Subcutaneous abdominal adipose tissue (tissue), 5 donors: ENCODE data around the gene MAL.

Experiments used
- H3K27ac ChIP-seq: one replicate; pipeline ENCODE4 v1.7.0; 2013; ENCODE audit warnings: low read depth, mild to moderate bottlenecking, inconsistent platforms, low read length, moderate library complexity
- H3K27me3 ChIP-seq, 5 donors: one replicate each; pipeline ENCODE4 v1.7.0; 2013; ENCODE audit warnings: low read length in 5 of 5, inconsistent platforms in 1 of 5; ENCODE audit not compliant: control insufficient read depth in 5 of 5, insufficient read depth in 4 of 5
- H3K36me3 ChIP-seq, 5 donors: one replicate each; pipeline ENCODE4 v1.7.0; 2013; ENCODE audit warnings: low read length in 5 of 5; ENCODE audit not compliant: control insufficient read depth in 5 of 5, insufficient read depth in 5 of 5
- H3K4me1 ChIP-seq, 5 donors: one replicate each; pipeline ENCODE4 v1.7.0; 2013; ENCODE audit warnings: low read length in 5 of 5, mild to moderate bottlenecking in 3 of 5, moderate library complexity in 1 of 5; ENCODE audit not compliant: control insufficient read depth in 5 of 5, insufficient read depth in 5 of 5
- H3K4me3 ChIP-seq, 5 donors: one replicate each; pipeline ENCODE4 v1.7.0; 2013; ENCODE audit warnings: low read length in 5 of 5, low read depth in 1 of 5
- H3K9ac ChIP-seq, 5 donors: one replicate each; pipeline ENCODE4 v1.7.0; 2013; ENCODE audit warnings: low read length in 5 of 5, mild to moderate bottlenecking in 4 of 5, moderate library complexity in 3 of 5
- H3K9me3 ChIP-seq, 5 donors: one replicate each; pipeline ENCODE4 v1.7.0; 2013; ENCODE audit warnings: low read length in 5 of 5; ENCODE audit not compliant: control insufficient read depth in 5 of 5
- donor health status: healthy.
- donor health status: healthy.
- donor health status: healthy.
- donor health status: healthy.
- donor health status: healthy.

Gene MAL

DNA sequence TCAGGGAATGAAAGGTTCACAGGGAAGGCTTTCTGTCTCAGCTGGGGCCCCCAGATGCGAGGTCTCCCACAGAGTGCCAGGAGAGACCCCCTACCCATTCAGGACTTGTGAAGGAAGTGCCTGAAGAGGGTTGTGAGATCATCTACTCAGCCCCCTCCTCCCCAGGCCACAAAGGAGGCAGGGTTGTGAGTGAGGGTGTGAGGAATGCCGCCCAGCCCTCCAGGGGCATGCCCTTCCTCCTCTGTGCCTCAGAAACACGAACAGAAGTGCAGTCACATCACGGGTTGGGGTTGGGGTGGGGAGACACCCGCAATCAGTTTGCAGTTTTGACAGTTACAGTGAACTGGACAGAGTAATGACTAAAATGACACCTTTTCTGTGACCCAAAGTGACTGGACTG is 5.0 kb downstream of the MAL start:
- peaks cover 0 to 7% (median 7%) of the 10 kb centered on the region in 5 donors for H3K4me1 ChIP-seq
- peaks cover 22 to 53% (median 43%) of the 10 kb centered on the region in 5 donors for H3K27me3 ChIP-seq
- no peaks in the 10 kb centered on the region for H3K9me3 ChIP-seq
- no peak overlapping the region for H3K4me3 ChIP-seq
- no peak overlapping the region for H3K27ac ChIP-seq
- H3K9ac ChIP-seq: no peak overlapping the region
- no peaks in the 10 kb centered on the region for H3K36me3 ChIP-seq

DNA sequence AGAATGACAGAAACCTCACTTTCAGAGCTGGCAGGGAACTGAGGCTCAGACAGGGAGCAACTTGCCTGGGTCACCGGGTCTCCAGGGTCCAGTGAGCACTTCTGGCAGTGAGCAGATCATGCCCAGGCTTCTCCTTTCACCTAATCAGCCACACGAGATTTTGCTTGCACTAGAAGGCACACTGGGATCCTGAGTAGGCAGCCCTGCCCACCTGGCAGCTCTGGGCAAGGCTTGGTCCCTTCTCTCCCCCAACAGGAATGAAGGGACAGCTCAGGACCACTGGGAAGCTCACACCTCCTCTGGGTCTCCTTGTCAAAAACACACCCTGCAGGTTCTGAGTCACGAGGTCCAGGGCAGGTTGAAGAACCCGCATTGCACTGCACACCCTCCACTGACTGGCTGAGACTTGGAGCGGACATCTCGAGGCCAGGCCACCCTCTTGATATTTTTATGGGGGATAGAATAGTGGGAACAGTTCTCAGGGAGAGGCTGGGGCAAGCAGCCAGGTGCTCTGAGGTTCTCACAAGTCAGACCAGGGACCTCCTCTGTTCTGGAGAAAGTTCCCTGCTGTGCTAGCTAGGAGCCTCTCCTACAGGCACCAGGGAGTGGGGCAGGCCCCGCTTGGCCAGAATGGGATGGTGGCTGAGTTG is 5.7 kb downstream of the MAL start:
- Histone ChIP-seq H3K9ac (no peak overlapping the region), H3K4me1 (peaks cover 0 to under 1% (median 0%) of the 10 kb centered on the region in 5 donors), H3K36me3 (no peaks in the 10 kb centered on the region), H3K4me3 (no peak overlapping the region), H3K9me3 (no peaks in the 10 kb centered on the region), H3K27ac (no peak overlapping the region), H3K27me3 (peaks cover 22 to 48% (median 36%) of the 10 kb centered on the region in 5 donors)

GRCh38 chr2:95031726-95032116 is 6.2 kb downstream of the MAL start:
- Histone ChIP-seq H3K9me3 (no peaks in the 10 kb centered on the region), H3K4me3 (no peak overlapping the region), H3K4me1 (no peaks in the 10 kb centered on the region), H3K9ac (no peak overlapping the region), H3K27me3 (peaks cover 19 to 45% (median 33%) of the 10 kb centered on the region in 5 donors), H3K36me3 (no peaks in the 10 kb centered on the region), H3K27ac (no peak overlapping the region)

- Histone ChIP-seq H3K9ac (no peak overlapping the region), H3K36me3 (no peaks in the 10 kb centered on the region), H3K27me3 (peaks cover 14 to 39% (median 27%) of the 10 kb centered on the region in 5 donors), H3K4me3 (no peak overlapping the region), H3K9me3 (no peaks in the 10 kb centered on the region), H3K4me1 (no peaks in the 10 kb centered on the region), H3K27ac (no peak overlapping the region)
Observed at GRCh38 chr2:95032341-95032740, 6.8 kb downstream of the MAL start.

DNA sequence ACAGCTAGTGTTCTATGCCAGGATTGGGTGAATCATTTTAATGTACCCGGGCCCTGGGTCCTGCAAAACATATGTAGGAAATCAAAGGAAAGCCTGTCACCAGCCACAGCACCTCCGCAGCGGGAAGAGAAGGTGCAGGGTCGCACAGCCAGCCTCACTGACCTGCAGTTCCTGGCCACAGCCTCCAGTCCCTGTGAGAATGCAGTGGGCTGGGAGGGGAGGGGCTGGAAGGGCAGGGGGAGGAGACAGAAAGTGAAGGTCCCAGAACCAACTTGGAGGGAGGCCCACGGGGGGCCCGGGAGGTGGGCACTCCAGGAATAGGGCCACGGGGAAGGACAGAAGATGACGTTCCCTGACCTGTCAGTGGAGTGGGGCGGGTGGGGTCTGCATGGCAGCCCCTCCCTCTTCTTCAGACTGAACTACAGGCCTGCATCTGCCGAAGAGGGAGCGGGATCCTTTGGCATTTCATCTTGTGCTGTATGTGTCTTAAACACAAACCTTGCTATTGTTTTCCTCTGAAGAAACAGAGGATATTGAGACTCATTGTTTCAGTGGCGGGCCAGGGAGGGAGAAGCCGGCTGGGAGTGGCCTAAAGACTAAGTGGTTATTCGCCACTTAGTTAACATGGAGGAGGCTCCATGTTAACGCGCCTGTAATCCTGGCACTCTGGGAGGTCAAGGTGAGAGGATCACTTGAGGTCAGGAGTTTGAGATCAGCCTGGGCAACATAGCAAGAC is 7.5 kb downstream of the MAL start:
- Histone ChIP-seq H3K4me1 (no peaks in the 10 kb centered on the region), H3K36me3 (no peaks in the 10 kb centered on the region), H3K27me3 (peaks cover 14 to 35% (median 22%) of the 10 kb centered on the region in 5 donors), H3K9ac (no peak overlapping the region), H3K4me3 (no peak overlapping the region), H3K27ac (no peak overlapping the region), H3K9me3 (no peaks in the 10 kb centered on the region)

DNA sequence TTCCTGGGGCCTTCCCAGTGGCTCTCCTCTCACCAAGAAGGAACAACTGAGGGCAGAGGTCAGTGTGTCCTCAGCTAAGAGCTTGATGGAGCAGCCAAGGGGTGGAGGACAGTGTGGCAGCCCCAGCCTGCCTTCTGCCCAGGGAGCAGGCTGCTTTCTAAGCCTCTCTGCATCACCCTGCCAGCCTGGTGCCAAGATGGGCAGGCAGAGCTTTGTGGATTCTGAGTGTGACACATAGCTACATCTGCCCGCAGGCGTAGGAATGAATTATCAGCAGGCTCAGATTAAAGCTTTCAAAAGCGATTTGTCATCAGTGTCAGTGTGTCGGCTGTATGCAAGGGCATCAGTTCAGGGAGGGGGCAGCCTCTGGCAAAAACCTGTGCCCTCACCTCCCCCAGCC is 8.7 kb downstream of the MAL start:
- peaks cover 14 to 35% (median 22%) of the 10 kb centered on the region in 5 donors for H3K27me3 ChIP-seq
- no peak overlapping the region for H3K27ac ChIP-seq
- no peaks in the 10 kb centered on the region for H3K4me1 ChIP-seq
- H3K4me3 ChIP-seq: no peak overlapping the region
- H3K9me3 ChIP-seq: no peaks in the 10 kb centered on the region
- H3K36me3 ChIP-seq: no peaks in the 10 kb centered on the region
- no peak overlapping the region for H3K9ac ChIP-seq

GRCh38 chr2:95034818-95035217 is 9.3 kb downstream of the MAL start:
- Histone ChIP-seq H3K36me3 (no peaks in the 10 kb centered on the region), H3K9me3 (no peaks in the 10 kb centered on the region), H3K27me3 (peaks cover 14 to 38% (median 22%) of the 10 kb centered on the region in 5 donors), H3K27ac (no peak overlapping the region), H3K4me3 (no peak overlapping the region), H3K4me1 (no peaks in the 10 kb centered on the region), H3K9ac (no peak overlapping the region)

- H3K27me3 ChIP-seq: peaks cover 9 to 32% (median 14%) of the 10 kb centered on the region in 5 donors
- no peaks in the 10 kb centered on the region for H3K36me3 ChIP-seq
- no peaks in the 10 kb centered on the region for H3K9me3 ChIP-seq
- H3K4me3 ChIP-seq: no peak overlapping the region
- H3K4me1 ChIP-seq: no peaks in the 10 kb centered on the region
- H3K27ac ChIP-seq: no peak overlapping the region
- no peak overlapping the region for H3K9ac ChIP-seq
Observed at GRCh38 chr2:95036596-95037383, 11.3 kb downstream of the MAL start.

DNA sequence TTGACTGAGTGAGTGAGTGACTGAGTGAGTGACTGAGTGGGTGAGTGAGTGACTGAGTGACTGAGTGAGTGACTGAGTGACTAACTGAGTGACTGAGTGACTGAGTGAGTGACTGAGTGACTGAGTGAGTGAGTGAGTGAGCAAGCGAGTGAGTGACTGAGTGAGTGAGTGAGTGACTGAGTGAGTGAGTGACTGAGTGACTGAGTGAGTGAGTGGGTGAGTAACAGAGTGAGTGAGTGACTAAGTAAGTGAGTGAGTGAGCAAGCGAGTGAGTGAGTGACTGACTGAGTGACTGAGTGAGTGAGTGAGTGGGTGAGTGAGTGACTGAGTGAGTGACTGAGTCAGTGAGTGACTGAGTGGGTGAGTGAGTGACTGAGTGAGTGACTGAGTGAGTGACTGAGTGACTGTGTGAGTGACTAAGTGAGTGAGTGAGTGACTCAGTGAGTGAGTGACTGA is 11.9 kb downstream of the MAL start:
- Histone ChIP-seq H3K36me3 (no peaks in the 10 kb centered on the region), H3K27ac (no peak overlapping the region), H3K27me3 (peaks cover 3 to 25% (median 10%) of the 10 kb centered on the region in 5 donors), H3K9ac (no peak overlapping the region), H3K4me3 (no peak overlapping the region), H3K4me1 (no peaks in the 10 kb centered on the region), H3K9me3 (no peaks in the 10 kb centered on the region)
